RWPE2 (cell line): ENCODE results near the gene ZBTB46.
A peak's percentile ranks its signal among the peaks of the same experiment; 100 is the strongest.

ENCODE experiments used
- ATAC-seq: fragments of 200-7000 bp; cut with Tn5 transposase; 3 replicates; pipeline ENCODE4 v1.9.1; 2021; ENCODE audit warnings: low read depth
- DNase-seq: peaks from one replicate; pipeline ENCODE4 v3.0.0-alpha.2; 2020; ENCODE audit warnings: low spot score
- H3K27ac ChIP-seq: fragments of 450-650 bp; 2 replicates; pipeline ENCODE4 v1.5.1; 2017; ENCODE audit warnings: mild to moderate bottlenecking; ENCODE audit not compliant: poor library complexity, severe bottlenecking
- H3K27me3 ChIP-seq: fragments of 250-450 bp; sonication (Bioruptor Pico); 2 replicates; pipeline ENCODE4 v1.5.1; 2021; ENCODE audit warnings: mild to moderate bottlenecking, moderate library complexity; ENCODE audit not compliant: insufficient read depth, poor library complexity, severe bottlenecking
- H3K36me3 ChIP-seq: fragments of 250-450 bp; sonication (Bioruptor Pico); 2 replicates; pipeline ENCODE4 v1.5.1; 2020; ENCODE audit warnings: low read depth, mild to moderate bottlenecking, moderate library complexity
- H3K4me1 ChIP-seq: fragments of 250-450 bp; sonication (Bioruptor Pico); 2 replicates; pipeline ENCODE4 v1.5.1; 2021; ENCODE audit warnings: mild to moderate bottlenecking, moderate library complexity; ENCODE audit not compliant: insufficient read depth, poor library complexity, severe bottlenecking
- H3K4me3 ChIP-seq: fragments of 250-450 bp; sonication (Bioruptor Pico); 2 replicates; pipeline ENCODE4 v1.5.1; 2021; ENCODE audit warnings: mild to moderate bottlenecking, moderate library complexity; ENCODE audit not compliant: severe bottlenecking
- H3K9me3 ChIP-seq: fragments of 250-450 bp; sonication (Bioruptor Pico); 2 replicates; pipeline ENCODE4 v1.5.1; 2021; ENCODE audit warnings: mild to moderate bottlenecking, moderate library complexity; ENCODE audit not compliant: severe bottlenecking
- CTCF ChIP-seq: fragments of 450-650 bp; IDR thresholded peaks from one replicate; pipeline ENCODE4 v1.5.1; 2017; ENCODE audit warnings: mild to moderate bottlenecking, moderate library complexity; ENCODE audit not compliant: poor library complexity, severe bottlenecking

ZBTB46 gene

GRCh38 chr20:63751471-63752271 lies 79.4 kb downstream of the ZBTB46 start:
- DNase-seq (peak; percentile 84), ATAC-seq (peak; percentile 7; the same call in 2 of the 3 replicates)
- H3K4me1 ChIP-seq, result no peaks in the 10 kb centered on the region
- TF ChIP-seq CTCF, result no peak
- H3K27me3 ChIP-seq, result peaks cover 5% of the 10 kb centered on the region
- no peaks in the 10 kb centered on the region for H3K36me3 ChIP-seq
- no peak overlapping the region for H3K27ac ChIP-seq
- no peaks in the 10 kb centered on the region for H3K9me3 ChIP-seq
- H3K4me3 ChIP-seq, result no peak overlapping the region

- Histone ChIP-seq H3K9me3 (no peaks in the 10 kb centered on the region), H3K4me3 (no peak overlapping the region), H3K27ac (no peak overlapping the region), H3K27me3 (peaks cover 4% of the 10 kb centered on the region), H3K36me3 (no peaks in the 10 kb centered on the region), H3K4me1 (no peaks in the 10 kb centered on the region)
- DNase-seq (peak; percentile 79), ATAC-seq (no peak)
- no peak for TF ChIP-seq CTCF
Measured at GRCh38 chr20:63750807-63751470, 80.1 kb downstream of the ZBTB46 start.

GRCh38 chr20:63749597-63750508 lies 81.2 kb downstream of the ZBTB46 start:
- Histone ChIP-seq H3K27ac (no peak overlapping the region), H3K9me3 (no peaks in the 10 kb centered on the region), H3K36me3 (no peaks in the 10 kb centered on the region), H3K4me1 (no peaks in the 10 kb centered on the region), H3K4me3 (no peak overlapping the region), H3K27me3 (no peaks in the 10 kb centered on the region)
- ATAC-seq, result no peak
- TF ChIP-seq CTCF, result no peak
- DNase-seq, result peak; percentile 85

- Histone ChIP-seq H3K4me1 (no peaks in the 10 kb centered on the region), H3K36me3 (peaks cover 4% of the 10 kb centered on the region), H3K4me3 (no peak overlapping the region), H3K9me3 (no peaks in the 10 kb centered on the region), H3K27ac (no peak overlapping the region), H3K27me3 (no peaks in the 10 kb centered on the region)
- no peak for DNase-seq
- no peak for ATAC-seq
- TF ChIP-seq CTCF, result no peak
Measured at GRCh38 chr20:63748934-63749270, 82.2 kb downstream of the ZBTB46 start.
